ENCODE results near the gene RAP1GAP.

GRCh38 chr1:21599402-21599801, 69.8 kb downstream of the RAP1GAP start:
- TF ChIP-seq CTCF (IDR thresholded peaks at IDR 0.05) (no peak), POLR2A (IDR thresholded peaks at IDR 0.05) (no peak)
